Epidermal melanocyte (primary cell): ENCODE results near the gene SLC22A24.
"Not testable (repeated sequence)": the region's sequence is repeated elsewhere in the genome, so short reads cannot be mapped to it uniquely, and the experiment has no call there.

Experiments
- DNase-seq: peaks from one replicate; pipeline ENCODE4 v3.0.0; 2011; ENCODE audit warnings: low spot score; ENCODE audit not compliant: insufficient read length

SLC22A24 gene

DNA sequence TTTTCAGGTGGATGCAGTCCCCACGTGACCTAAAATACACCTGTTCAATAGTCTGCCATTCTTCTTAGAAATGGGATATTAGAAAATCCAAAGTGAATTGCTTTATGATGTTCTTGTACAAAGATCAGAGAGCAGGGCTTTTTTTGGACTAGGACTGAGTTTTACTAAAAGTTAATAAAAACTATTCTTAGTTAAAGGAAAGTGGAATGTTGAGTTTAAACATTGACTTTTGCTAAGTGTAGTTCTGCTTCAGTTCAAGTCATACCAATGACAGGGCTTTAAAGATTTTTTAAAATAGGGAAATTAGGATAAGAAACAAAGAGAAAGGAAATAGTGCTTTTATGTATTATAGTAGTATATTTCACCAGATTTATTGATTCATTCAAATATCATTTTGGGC, at the start of gene SLC22A24:
Gene SLC22A24 (minus strand): TSS at position 101 of the 400 bp plus-strand sequence. CDS start 442 bp downstream, outside the sequence.
- DNase-seq = no peak

GRCh38 chr11:63180536-63180935, 36.5 kb upstream of the SLC22A24 start:
- no peak for DNase-seq

DNA sequence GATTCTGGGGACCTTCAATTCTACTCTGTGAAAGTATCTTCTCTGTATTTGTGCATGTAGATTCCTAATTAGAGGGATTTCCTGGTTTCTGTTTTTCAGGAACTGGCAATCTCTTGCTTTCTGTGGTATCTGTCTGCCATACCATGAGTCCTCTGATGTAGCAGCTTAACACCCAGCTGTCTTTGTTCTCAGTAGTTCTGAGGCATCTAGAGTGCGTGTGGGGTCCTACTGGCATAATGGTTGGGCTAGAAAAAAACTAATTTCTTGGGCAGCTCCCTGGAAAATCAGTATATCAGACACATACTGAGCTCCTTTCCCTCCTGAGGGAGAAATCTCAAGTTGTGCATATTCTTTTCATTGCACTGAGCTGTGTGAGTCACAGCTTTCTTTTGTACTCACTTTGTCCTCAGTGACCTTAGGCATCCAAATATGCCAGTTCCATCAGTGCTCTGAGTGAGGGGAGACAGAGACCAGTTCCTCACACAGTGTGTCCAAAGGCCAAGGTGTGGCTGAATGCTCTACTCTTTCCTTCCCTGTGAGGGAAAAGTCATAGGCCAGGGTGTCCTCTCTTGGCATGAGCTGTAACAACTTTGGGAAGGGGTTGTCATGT, 35.5 kb upstream of the SLC22A24 start:
- DNase-seq = no peak

GRCh38 chr11:63177872-63178271, 33.9 kb upstream of the SLC22A24 start:
- DNase-seq = no peak

GRCh38 chr11:63165706-63166310, 21.8 kb upstream of the SLC22A24 start:
- no peak for DNase-seq

DNA sequence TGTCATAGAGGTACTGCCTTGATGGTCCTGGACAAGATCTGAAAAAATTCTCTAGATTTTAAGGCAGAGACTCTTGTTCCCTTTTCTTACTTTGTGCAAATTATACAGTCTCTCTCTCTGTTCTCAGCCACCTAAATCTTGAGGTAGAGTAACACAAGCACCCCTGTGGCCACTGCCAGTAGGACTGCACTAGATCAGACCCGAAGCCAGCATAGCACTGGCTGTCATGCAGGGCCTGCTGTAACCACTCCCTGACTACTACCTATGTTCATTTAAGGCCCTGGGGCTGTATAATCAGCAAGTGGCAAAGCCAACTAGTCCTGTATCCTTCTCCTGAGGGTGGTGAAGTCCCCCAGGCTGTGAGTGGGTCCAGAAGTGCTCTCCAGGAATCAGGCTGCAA, 11.8 kb upstream of the SLC22A24 start:
- no peak for DNase-seq

GRCh38 chr11:63146581-63146980, 2.6 kb upstream of the SLC22A24 start:
- DNase-seq = no peak

GRCh38 chr11:63142459-63142858, 1.6 kb downstream of the SLC22A24 start:
- no peak for DNase-seq

- DNase-seq = no peak
These were observed 10.8 kb downstream of the SLC22A24 start for GRCh38 chr11:63132985-63133775.

DNA sequence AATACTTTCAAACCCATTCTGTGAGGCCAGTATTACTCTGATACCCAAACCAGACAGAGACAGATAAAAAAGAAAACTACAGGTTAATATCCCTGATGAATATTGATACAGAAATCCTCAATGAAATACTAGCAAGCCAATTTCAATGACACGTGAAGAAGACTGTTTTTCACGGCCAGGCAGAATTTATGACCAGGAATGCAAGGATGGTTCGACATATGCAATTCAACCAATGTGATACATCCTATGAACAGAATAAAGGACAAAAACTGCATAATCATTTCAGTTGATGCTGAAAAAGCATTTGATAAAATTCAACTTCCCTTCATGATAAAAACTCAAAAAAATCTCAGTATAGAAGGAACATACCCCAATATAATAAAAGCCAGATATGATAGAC, 44.5 kb downstream of the SLC22A24 start:
- no peak for DNase-seq

- DNase-seq = no peak
These were observed 63.3 kb downstream of the SLC22A24 start for GRCh38 chr11:63080682-63081081.

- not testable (repeated sequence) for DNase-seq
These were observed 97.8 kb downstream of the SLC22A24 start for GRCh38 chr11:63046203-63046602.

DNA sequence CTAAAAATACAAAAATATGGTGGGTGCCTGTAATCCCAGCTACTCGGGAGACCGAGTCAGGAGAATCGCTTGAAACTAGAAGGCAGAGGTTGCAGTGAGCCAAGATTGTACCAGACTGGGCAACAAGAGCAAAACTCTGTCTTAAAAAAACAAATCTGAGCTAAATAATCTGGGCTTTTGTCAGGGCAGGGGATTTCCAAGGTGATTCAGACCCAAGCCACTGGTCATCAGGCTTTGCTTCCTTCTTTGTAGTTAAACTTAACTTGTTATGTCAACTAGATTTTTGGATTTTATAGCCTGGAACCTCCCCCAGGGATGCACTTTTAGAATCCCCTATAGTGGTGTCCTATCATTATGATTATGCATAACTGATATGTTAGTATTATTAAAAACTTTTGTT, 101.4 kb downstream of the SLC22A24 start:
- no peak for DNase-seq

- DNase-seq = no peak
These were observed 111.6 kb downstream of the SLC22A24 start for GRCh38 chr11:63032457-63032856.
